HG03159 (cell line): ENCODE measurements around the gene IFNL2.
"Not testable (repeated sequence)": the region's sequence is repeated elsewhere in the genome, so short reads cannot be mapped to it uniquely, and the experiment has no call there.

Experiments
- ATAC-seq: cut with Tn5 transposase; IDR thresholded peaks from one replicate; pipeline ENCODE4 v1.9.1; 2021; ENCODE audit warnings: mild to moderate bottlenecking, moderate library complexity; ENCODE audit not compliant: unreplicated experiment

The IFNL2 gene

GRCh38 chr19:39252458-39252857 is 15.7 kb upstream of the IFNL2 start:
- ATAC-seq: no peak

- ATAC-seq: no peak
Measured at GRCh38 chr19:39253374-39254149, 14.6 kb upstream of the IFNL2 start.

GRCh38 chr19:39254531-39255345 is 13.5 kb upstream of the IFNL2 start:
- no peak for ATAC-seq

- no peak for ATAC-seq
Measured at GRCh38 chr19:39257227-39257626, 11.0 kb upstream of the IFNL2 start.

GRCh38 chr19:39261704-39262103 is 6.5 kb upstream of the IFNL2 start:
- ATAC-seq: no peak

GRCh38 chr19:39262496-39262895 is 5.7 kb upstream of the IFNL2 start:
- no peak for ATAC-seq

GRCh38 chr19:39263912-39264305 is 4.3 kb upstream of the IFNL2 start:
- no peak for ATAC-seq

- no peak for ATAC-seq
Measured at GRCh38 chr19:39264306-39265290, 3.6 kb upstream of the IFNL2 start.

GRCh38 chr19:39265321-39265916 is 2.8 kb upstream of the IFNL2 start:
- ATAC-seq: no peak

- not testable (repeated sequence) for ATAC-seq
Measured at GRCh38 chr19:39268531-39269223, 481 bp downstream of the IFNL2 start.

GRCh38 chr19:39269369-39269768 is 1.2 kb downstream of the IFNL2 start:
- ATAC-seq: not testable (repeated sequence)

- ATAC-seq: no peak
Measured at GRCh38 chr19:39270036-39270871, 2.1 kb downstream of the IFNL2 start.

- not testable (repeated sequence) for ATAC-seq
Measured at GRCh38 chr19:39273859-39274258, 5.7 kb downstream of the IFNL2 start.

GRCh38 chr19:39275578-39275977 is 7.4 kb downstream of the IFNL2 start:
- ATAC-seq: no peak

- no peak for ATAC-seq
Measured at GRCh38 chr19:39276740-39277139, 8.5 kb downstream of the IFNL2 start.

GRCh38 chr19:39277598-39277997 is 9.4 kb downstream of the IFNL2 start:
- ATAC-seq: no peak

GRCh38 chr19:39282021-39282420 is 13.8 kb downstream of the IFNL2 start:
- ATAC-seq: no peak

GRCh38 chr19:39284032-39284431 is 15.8 kb downstream of the IFNL2 start:
- no peak for ATAC-seq

- no peak for ATAC-seq
Measured at GRCh38 chr19:39293394-39293793, 25.2 kb downstream of the IFNL2 start.
